Smooth muscle cell (in vitro differentiated cells): ENCODE data around the gene GALK1. TPM values are rescaled to one million over a fixed set of nuclear protein-coding genes. Genes with fewer than 3 reads are reported as not detected.

Source experiments
- DNase-seq: peaks from one replicate; lab custom pipeline; 2025; ENCODE audit not compliant: unreplicated experiment; lab: John Stamatoyannopoulos, UW
- H2AFZ ChIP-seq: fragments of 200-600 bp; sonication (generic); 2 replicates; pipeline ENCODE4 v1.6.0; 2016; ENCODE audit warnings: antibody characterized with exemption, low read depth, mild to moderate bottlenecking
- H3F3A ChIP-seq: fragments of 200-600 bp; sonication (generic); 2 replicates; pipeline ENCODE4 v1.6.0; 2017; ENCODE audit warnings: antibody characterized with exemption, low read depth
- H3K27ac ChIP-seq: fragments of 200-600 bp; sonication (generic); 2 replicates; pipeline ENCODE4 v1.5.1; 2016; ENCODE audit warnings: low read depth, mild to moderate bottlenecking
- H3K27me3 ChIP-seq: fragments of 200-600 bp; sonication (generic); 2 replicates; pipeline ENCODE4 v1.6.1; 2016; ENCODE audit warnings: low read depth, mild to moderate bottlenecking
- H3K36me3 ChIP-seq: fragments of 200-600 bp; sonication (generic); 2 replicates; pipeline ENCODE4 v1.5.1; 2016; ENCODE audit warnings: low read depth
- H3K4me1 ChIP-seq: fragments of 200-600 bp; sonication (generic); 2 replicates; pipeline ENCODE4 v1.5.1; 2016; ENCODE audit warnings: low read depth
- H3K4me2 ChIP-seq: fragments of 200-600 bp; sonication (generic); 2 replicates; pipeline ENCODE4 v1.6.0; 2016; ENCODE audit warnings: mild to moderate bottlenecking
- H3K4me3 ChIP-seq: fragments of 200-600 bp; sonication (generic); 2 replicates; pipeline ENCODE4 v1.5.1; 2016; ENCODE audit warnings: mild to moderate bottlenecking
- H3K79me2 ChIP-seq: fragments of 200-600 bp; sonication (generic); 2 replicates; pipeline ENCODE4 v1.6.0; 2016; ENCODE audit warnings: low read depth, mild to moderate bottlenecking
- H3K9ac ChIP-seq: fragments of 200-600 bp; sonication (generic); 2 replicates; pipeline ENCODE4 v1.6.0; 2016; ENCODE audit warnings: low read depth
- H3K9me3 ChIP-seq: fragments of 200-600 bp; sonication (generic); replicated peaks from 2 replicates; pipeline ENCODE4 v1.5.1; 2016; ENCODE audit warnings: low read depth
- H4K20me1 ChIP-seq: fragments of 200-600 bp; sonication (generic); 2 replicates; pipeline ENCODE4 v1.6.0; 2016; ENCODE audit warnings: low read depth
- WGBS: methylation state at CpG from one replicate; pipeline ENCODE4 v1.1.7; 2016; ENCODE audit warnings: low lambda C conversion rate; 5-methylcytosine and 5-hydroxymethylcytosine counted together
- polyA plus RNA-seq: library from polyadenylated mRNA; unstranded; fragments of >200 nt; fragmentation: Nextera tagmentation; extraction: Ambion mirVana; gene quantifications from 2 replicates; pipeline ENCODE4 v1.2.1, GENCODE V29; 2016
- total RNA-seq: library from RNA; depleted of rRNA; stranded (reverse); fragments of >200 nt; gene quantifications from 2 replicates; pipeline ENCODE4 v1.2.3, GENCODE V29; 2014
- TF ChIP-seq, protein P1 (sequence below): fragments of 200-600 bp; sonication (generic); IDR thresholded peaks from 2 replicates; pipeline ENCODE4 v1.5.1; 2017; ENCODE audit warnings: borderline replicate concordance, mild to moderate bottlenecking, antibody characterized with exemption; ENCODE audit not compliant: insufficient read depth, poor library complexity, severe bottlenecking

The GALK1 gene
- total and polyA plus RNA-seq, 2 experiments from 2014 or later: 31.1 to 108 TPM

DNA sequence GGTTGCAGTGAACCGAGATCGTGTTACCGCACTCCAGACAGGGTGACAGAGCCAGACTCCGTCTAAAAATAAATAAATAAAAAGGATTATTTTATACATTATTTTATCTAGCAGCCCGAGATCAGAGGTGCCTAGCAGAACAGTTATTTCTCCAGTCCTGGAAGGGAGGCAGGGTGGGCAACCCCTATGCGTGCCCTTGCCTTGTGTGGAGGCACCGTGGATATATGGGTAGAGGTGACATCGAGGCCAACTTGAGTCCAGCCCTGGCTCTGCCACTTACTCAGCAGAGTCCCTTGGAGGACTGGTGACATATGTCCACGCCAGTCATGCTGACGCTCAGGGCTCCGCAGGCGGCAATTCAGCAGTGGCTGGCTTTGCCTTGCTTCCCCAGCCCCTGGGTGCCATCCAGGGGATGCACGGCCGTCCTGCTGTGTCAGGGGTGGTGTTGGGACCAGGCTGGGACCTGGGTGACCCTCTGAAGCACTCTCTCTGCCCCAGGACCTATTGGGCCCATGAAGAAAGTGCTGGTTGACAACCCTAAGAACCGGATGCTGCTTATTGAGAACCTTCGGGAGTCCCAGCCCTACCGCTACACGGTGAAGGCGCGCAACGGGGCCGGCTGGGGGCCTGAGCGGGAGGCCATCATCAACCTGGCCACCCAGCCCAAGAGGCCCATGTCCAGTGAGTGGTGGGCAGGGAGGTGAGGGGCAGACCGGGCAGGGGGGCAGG, 13.2 kb downstream of the GALK1 start:
- no peak overlapping the region for H3K4me2 ChIP-seq
- H4K20me1 ChIP-seq: peaks cover 3% of the 10 kb centered on the region
- no peak overlapping the region for H3K9ac ChIP-seq
- no peak for DNase-seq
- WGBS: 91% methylated on average over 24 of the region's 24 CpGs
- H3F3A ChIP-seq: no peaks in the 10 kb centered on the region
- H3K79me2 ChIP-seq: no peaks in the 10 kb centered on the region
- H3K4me1 ChIP-seq: peaks cover 5% of the 10 kb centered on the region
- TF ChIP-seq, protein P1, sequence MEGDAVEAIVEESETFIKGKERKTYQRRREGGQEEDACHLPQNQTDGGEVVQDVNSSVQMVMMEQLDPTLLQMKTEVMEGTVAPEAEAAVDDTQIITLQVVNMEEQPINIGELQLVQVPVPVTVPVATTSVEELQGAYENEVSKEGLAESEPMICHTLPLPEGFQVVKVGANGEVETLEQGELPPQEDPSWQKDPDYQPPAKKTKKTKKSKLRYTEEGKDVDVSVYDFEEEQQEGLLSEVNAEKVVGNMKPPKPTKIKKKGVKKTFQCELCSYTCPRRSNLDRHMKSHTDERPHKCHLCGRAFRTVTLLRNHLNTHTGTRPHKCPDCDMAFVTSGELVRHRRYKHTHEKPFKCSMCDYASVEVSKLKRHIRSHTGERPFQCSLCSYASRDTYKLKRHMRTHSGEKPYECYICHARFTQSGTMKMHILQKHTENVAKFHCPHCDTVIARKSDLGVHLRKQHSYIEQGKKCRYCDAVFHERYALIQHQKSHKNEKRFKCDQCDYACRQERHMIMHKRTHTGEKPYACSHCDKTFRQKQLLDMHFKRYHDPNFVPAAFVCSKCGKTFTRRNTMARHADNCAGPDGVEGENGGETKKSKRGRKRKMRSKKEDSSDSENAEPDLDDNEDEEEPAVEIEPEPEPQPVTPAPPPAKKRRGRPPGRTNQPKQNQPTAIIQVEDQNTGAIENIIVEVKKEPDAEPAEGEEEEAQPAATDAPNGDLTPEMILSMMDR: no peak
- H3K36me3 ChIP-seq: no peaks in the 10 kb centered on the region
- H2AFZ ChIP-seq: no peak overlapping the region
- no peaks in the 10 kb centered on the region for H3K27me3 ChIP-seq
- H3K9me3 ChIP-seq: no peaks in the 10 kb centered on the region
- H3K4me3 ChIP-seq: no peak overlapping the region
- no peak overlapping the region for H3K27ac ChIP-seq

GRCh38 chr17:75750661-75751423, 14.2 kb downstream of the GALK1 start:
- Histone ChIP-seq H3K27ac (no peak overlapping the region), H3F3A (no peaks in the 10 kb centered on the region), H3K36me3 (no peaks in the 10 kb centered on the region), H3K4me3 (no peak overlapping the region), H3K4me1 (peaks cover 5% of the 10 kb centered on the region), H3K9me3 (no peaks in the 10 kb centered on the region), H3K9ac (no peak overlapping the region), H3K79me2 (no peaks in the 10 kb centered on the region), H4K20me1 (peaks cover 3% of the 10 kb centered on the region), H2AFZ (no peak overlapping the region), H3K4me2 (no peak overlapping the region), H3K27me3 (no peaks in the 10 kb centered on the region)
- 84% methylated on average over 23 of the region's 23 CpGs for WGBS
- no peak for DNase-seq
- TF ChIP-seq, protein P1: no peak

GRCh38 chr17:75749545-75750389, 15.2 kb downstream of the GALK1 start:
- H3K4me1 ChIP-seq: peaks cover 5% of the 10 kb centered on the region
- TF ChIP-seq, protein P1: peak; percentile 95
- WGBS: 27% methylated on average over 20 of the region's 20 CpGs

More at GRCh38 chr17:75749545-75750389, 15.2 kb downstream of the GALK1 start:
- Histone ChIP-seq H3F3A (no peaks in the 10 kb centered on the region), H3K4me3 (no peak overlapping the region), H3K27ac (no peak overlapping the region), H3K27me3 (no peaks in the 10 kb centered on the region), H3K79me2 (no peaks in the 10 kb centered on the region), H3K9me3 (no peaks in the 10 kb centered on the region), H3K9ac (no peak overlapping the region), H4K20me1 (peaks cover 3% of the 10 kb centered on the region), H3K4me2 (peak overlapping the region; percentile 66), H3K36me3 (no peaks in the 10 kb centered on the region), H2AFZ (peak overlapping the region; percentile 37)
- DNase-seq: peak; percentile 68
